HG03196 (cell line): Measurements from ENCODE around the gene SIRPA.

ENCODE experiments used
- ATAC-seq: cut with Tn5 transposase; IDR thresholded peaks from one replicate; pipeline ENCODE4 v1.9.1; 2021; ENCODE audit not compliant: unreplicated experiment

Gene SIRPA

DNA sequence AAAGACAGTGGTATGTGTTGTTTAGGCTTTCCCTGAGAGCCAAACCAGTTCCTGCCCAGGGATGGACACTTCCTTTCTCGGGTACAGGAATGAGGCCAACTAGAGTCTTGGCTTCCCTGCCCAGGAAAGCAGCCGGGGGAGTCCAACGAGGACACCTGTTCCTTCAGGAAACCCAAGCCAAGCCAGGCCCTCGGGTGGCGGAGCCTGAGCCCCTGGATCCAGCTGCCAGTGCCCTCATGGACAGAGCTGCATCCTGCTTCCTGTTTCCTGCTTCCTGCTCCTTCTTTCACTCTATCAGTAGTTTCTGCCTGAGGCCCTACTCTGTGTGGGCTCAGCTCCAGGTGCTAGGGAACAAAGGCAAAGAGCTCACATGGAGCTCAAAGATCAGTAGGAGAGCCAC lies 7.9 kb upstream of the SIRPA start:
- ATAC-seq = no peak

DNA sequence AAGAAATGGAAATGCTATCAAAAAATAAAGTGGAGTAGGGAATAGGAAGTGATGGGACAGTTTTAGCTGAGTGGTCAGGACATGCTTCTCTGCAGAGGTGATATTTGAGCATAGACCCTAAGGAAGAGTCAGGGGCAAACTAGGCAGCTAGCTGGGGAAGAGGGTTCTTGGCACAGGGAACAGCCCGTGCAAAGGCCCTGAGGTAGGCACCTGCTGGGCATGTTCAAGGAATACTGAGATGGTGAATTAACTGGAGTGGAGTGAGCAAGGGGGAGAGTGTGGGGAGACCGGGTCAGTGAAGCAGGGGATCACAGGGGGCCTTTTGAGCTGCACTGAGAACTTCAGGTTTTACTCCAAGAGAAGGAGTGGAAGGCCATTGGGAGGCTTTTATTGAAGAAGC lies 7.5 kb upstream of the SIRPA start:
- no peak for ATAC-seq

GRCh38 chr20:1888796-1889463 lies 6.3 kb upstream of the SIRPA start:
- no peak for ATAC-seq

DNA sequence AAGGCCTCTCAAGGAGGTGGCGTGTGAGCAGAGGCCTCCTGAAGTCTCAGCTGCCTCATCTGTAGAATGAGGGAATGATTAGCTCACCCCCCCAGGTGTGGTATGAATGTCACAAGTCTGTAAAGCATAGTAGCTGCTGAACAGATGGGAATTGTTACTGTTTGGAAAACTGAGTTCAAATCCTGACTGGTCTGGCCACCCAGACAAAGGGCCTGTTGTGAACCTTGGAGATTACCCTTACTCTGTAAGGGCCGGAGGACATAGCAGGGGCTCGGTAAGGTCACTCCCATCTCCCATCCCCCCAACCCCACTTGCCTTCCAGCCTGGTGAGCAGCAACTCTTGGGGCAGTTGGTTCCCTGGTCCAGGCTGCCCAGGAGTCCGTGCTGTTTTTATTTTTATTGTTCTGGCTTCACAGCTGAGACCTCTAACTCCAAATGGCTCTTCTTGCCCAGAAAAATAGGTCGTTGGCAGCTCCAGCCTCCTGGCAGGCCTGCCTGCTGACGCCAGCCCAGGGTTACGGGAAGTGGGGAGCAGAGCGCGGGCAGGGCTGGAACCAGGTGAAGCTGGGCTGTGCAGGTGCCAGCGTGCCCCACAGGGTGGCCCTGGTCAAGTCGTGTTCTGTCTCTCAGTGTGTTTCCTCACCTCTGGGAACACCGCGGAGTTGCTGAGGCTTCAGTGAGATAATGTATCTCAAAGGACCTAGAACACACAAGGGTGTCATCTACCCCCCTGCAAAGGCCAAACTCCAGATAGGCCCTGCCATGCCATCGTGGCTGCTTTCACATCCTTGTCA lies 4.5 kb upstream of the SIRPA start:
- no peak for ATAC-seq

GRCh38 chr20:1891263-1892118 lies 3.7 kb upstream of the SIRPA start:
- ATAC-seq = no peak

DNA sequence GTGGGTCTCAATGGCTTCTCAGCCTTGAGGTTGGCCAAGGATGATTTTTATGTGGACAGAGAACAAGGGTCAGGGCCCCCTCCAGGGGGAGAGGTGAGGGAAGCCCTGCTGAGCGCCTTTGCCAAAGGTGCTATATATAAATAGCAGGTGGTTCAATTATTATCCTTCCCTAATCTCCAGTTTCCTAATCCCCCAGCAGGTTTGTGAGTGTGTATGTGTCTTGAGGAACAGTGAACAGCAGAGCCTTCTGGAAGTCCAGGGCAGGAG lies 3.2 kb upstream of the SIRPA start:
- no peak for ATAC-seq

DNA sequence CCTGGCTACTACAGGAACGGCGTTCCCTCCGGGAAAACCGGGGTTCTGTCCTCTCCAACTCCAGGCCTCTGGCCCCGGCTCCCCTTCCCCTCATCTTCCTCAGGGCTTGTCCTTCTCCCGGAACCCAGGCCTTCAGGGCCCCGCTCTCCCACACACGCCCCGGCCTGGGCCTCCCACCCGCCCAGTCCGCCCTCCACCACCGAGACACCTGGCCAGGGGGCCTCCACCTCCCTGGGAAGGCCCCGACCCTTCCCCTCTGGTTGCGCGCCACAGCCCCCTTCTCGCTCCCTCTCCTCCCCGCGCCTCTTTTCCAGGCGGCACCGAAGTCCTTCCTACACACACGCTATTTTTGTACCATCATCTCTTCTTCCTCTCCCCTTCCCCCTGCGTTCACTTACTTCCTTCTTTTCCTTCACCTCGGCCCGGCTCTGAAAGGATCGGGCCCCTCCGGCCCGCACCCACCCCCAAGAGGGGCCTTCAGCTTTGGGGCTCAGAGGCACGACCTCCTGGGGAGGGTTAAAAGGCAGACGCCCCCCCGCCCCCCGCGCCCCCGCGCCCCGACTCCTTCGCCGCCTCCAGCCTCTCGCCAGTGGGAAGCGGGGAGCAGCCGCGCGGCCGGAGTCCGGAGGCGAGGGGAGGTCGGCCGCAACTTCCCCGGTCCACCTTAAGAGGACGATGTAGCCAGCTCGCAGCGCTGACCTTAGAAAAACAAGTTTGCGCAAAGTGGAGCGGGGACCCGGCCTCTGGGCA lies 1.3 kb upstream of the SIRPA start:
- ATAC-seq = no peak

DNA sequence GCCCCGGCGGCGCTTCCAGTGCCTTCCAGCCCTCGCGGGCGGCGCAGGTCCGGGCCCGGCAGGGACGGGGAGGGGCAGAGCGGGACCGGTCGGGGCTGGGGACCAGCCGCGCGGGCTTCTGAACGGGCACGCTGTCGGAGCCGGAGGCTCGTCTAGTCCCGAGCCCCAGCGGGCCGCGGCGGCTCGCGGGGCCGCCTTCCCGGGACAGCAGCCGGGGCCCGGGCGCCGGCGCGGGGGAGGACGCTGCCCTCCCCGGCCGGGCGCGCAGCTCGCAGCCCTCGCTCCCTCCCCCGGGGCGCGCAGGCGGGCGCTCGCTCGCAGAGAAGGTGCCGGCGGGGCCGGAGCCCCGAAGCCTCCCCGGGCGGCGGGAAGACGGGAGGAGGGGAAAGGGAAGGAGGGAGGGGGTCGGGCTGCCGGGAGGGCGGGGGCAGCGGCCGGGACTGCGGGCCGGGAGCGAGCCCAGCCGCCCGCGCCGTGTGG lies 696 bp upstream of the SIRPA start:
- ATAC-seq = no peak

DNA sequence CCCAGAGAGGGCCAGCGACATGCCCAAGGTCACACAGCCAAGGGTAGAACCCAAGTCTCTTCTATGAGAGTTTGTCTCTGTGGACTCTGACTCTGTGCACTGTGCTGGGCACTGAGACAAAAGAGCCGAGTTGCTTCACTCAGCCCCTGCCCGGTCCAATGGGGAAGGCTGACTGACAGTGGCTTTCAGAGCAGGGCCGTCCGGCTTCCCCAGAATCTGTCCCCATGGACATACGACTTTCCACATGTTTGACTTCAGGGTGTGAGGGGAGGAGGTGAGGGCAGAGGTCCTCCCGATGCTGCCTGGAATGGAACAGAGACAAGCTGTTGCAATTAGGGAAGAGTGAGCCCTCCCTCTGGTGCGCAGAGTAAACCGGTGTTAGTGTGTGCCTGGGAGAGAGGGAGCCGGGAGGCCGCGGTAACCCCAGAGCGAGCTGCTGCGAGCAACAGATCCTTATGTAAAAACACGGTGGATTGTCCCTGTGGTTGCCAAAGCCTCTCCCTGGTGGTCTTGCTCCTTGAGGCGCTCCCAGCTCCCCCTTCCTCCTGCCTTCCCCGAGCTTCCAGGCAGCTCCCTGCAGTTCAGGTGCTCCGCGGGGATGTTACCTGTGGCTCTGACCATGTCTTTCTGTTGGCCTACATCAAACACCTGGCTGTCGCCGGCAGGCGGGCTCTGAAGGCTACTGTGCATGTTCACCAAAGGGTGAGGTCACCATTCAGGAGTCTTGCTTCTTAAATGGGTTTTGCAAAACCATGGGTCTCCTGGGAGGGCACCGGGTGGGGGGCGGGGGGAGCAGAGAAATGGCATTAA lies 672 bp downstream of the SIRPA start:
- no peak for ATAC-seq

- ATAC-seq = no peak
Observed at GRCh38 chr20:1896484-1897258, 1.5 kb downstream of the SIRPA start.

DNA sequence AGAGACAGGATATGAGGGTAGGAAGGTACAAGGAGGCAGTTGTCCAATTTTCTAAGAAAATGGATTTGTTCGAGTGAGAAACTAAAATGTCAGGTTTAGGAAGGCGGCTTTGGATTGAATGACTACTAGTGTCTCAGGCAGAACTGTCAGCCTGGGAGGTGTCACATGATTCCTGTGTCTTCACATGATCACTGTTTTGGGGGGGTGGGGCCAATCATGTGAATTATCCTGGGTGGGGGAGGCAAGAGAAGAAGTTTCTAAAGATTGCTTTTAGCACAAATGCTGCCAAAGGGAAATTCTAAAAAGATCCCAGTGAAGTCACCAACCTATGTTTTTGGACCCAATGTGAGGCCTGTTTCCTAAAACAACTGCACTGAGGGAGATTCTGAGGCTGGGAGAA lies 2.3 kb downstream of the SIRPA start:
- no peak for ATAC-seq

DNA sequence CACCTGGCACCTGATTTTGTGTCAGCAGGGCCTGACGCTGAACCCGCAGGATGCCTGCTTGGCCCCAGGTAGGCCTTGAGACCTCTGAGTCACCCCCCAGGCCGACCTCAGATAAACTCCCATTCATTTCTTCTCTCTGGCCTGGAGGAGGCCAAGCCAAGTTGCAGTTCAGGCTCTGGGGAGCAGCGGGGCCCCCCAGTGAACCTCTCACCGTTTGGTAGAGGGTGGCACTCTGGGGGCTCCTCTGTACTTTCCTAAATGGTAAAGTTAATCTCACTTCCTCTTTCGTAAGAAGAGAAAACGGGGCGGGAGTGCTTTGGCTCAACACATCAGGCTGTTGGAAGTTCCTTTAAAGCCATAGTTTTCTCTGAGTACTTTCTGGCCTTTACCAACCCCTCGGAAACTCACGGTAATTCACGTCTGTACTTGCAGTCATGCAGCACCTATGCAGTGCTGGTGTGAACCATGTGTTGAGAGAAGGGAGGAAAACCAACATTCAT lies 2.8 kb downstream of the SIRPA start:
- ATAC-seq = no peak

DNA sequence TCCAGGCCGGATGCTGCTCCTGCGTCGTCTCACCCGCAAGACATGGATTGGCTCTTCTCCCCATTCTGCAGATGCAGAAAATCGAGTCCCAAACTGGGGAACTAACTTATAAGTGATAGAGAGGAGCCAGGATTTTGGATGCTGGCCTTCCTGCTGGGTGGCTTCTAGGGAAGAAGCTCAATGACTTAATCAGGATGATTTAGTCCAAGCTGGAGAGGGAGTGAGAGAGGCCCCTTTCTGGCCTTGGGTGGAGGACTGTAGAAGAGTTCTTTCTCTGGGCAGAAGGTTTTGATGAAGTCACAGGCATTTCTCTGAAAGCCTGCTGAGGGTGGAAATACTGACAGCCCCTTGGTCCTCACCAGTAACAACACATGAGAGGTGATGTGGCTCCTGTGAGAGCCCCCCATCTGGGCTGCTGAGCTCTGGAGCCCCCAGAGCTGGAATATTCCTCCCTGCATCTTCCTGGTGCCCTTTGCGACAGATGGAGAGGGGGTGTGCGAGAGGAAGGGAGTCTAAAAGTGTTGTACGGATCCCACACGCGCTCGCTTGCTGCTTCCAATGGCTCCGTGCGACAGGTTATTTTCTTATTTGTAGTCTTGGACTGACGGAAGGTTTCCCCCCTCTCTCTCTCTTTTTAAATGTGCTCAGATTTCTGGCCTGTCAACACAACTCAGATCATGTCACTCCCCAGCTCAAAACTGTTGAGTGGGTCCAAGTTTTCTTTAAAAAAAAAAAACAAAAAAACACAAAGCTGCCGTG lies 3.5 kb downstream of the SIRPA start:
- ATAC-seq = no peak

DNA sequence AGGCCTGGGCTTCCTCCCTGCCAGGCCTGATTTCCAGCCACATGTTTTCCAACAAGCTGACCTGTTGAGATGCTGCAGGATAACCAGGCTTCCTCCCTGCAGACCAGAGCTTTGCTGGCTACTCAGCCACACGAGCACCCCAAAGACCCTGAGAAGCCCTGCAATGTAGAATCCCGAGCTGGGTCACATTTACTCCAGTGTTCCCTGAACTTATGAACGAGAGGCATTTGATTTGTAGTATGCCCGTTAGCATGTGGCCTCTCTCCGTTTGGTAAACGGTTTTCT lies 4.0 kb downstream of the SIRPA start:
- ATAC-seq = no peak

DNA sequence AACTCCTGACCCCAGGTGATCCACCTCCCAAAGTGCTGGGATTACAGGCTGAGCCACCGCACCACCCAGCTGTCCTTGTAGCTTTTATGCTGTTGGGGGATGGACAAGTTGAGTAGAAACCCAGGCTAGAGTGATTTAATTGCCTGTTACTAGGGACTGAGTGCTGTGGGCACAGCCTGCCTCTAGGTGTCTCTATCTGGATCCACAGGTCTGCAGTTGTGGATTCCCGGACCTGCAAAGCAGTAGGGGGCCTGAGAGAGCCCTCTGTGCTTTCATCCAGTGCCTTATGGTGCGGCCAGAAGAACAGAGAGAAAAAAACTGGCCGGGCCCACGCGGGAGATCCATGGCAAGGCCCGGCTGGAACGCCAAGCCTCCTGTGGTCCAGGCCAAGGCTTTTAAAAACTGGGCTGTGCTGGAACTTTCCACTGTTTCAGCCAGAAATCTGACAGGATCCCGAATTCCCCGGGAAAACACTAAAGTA lies 5.2 kb downstream of the SIRPA start:
- ATAC-seq = no peak

- ATAC-seq = no peak
Observed at GRCh38 chr20:1901704-1902103, 6.5 kb downstream of the SIRPA start.

- no peak for ATAC-seq
Observed at GRCh38 chr20:1902188-1902587, 7.0 kb downstream of the SIRPA start.

DNA sequence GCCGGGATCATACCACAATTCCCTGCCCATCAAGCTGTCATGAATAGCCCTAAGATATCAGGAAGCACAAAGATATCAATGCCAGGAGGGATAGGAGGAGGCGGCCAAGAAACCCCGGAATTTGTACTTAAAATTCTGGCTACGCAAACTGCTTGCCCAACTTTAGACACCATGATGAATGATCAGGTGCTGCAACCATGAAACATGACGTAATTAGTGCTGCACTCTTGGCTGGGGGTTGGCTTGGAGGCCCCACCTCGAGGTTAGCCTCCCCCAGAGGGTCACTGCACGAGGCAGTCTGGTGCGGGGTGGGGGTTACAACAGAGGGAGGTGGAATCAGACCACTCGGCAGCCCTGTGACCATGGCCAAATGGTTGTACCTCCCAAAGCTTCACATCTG lies 8.9 kb downstream of the SIRPA start:
- ATAC-seq = no peak

- no peak for ATAC-seq
Observed at GRCh38 chr20:1905009-1905408, 9.8 kb downstream of the SIRPA start.
